Measurements from ENCODE around the gene UROC1.
A peak's percentile ranks its signal among the peaks of the same experiment; 100 is the strongest.

Gene UROC1

DNA sequence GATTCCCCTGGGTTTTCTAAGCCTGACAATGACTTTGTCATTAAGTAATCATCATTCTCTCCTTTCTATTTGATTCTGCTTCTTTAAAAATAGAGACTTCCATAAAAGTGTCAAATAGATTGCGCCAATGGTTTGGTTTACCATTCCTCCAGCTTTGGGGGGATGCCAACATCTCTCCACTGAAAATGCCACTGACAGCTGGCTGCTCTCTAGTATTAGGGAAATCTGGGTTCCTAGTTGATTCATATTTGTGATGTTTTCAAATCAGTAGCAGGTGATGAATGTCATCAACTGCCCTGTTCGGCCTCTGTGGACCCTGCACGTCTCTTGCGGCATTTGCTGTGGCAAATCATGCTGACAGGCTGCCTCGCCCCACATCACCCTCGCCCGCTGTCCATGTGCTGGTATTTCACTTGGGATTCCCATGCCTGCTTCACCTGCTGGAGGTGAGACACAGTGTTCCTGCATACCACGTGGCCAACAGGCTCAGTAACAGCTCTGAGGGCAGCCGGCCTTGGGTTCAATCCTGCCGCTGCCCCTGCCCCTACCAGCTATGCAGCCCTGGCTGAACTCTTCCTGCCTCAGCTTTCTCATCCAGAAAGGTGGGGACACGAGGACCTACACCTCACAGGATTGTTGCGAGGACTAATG, 70.0 kb downstream of the UROC1 start:
- H3K4me1 Mint-ChIP-seq: peaks cover 4% of the 10 kb centered on the region
- peaks cover 4% of the 10 kb centered on the region for H3K36me3 Mint-ChIP-seq
- no peak overlapping the region for H3K27ac Mint-ChIP-seq
- H3K27me3 Mint-ChIP-seq: no peaks in the 10 kb centered on the region
- no peak overlapping the region for H3K4me3 Mint-ChIP-seq
- no peaks in the 10 kb centered on the region for H3K9me3 Mint-ChIP-seq

DNA sequence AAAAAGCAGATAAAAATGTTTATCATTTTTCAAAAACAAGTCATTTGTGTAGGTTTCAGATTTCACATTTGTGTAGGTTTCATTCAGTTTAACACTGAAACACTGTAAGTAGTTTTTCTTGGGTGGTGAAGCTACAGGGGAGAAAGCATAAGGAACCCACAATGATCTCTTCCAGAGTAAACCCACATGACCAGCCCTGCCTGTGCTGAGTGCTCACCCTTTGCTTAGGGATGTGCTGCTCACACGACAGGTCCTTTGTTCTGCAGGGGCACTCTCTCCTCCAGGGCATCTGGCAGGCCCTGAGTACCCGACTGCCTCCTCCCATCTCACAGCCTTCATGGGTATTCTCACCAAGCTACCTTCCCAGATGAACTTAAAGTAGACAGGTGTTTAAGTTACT, 70.8 kb downstream of the UROC1 start:
- no peak overlapping the region for H3K4me3 Mint-ChIP-seq
- H3K36me3 Mint-ChIP-seq: peaks cover 4% of the 10 kb centered on the region
- no peaks in the 10 kb centered on the region for H3K27me3 Mint-ChIP-seq
- H3K9me3 Mint-ChIP-seq: no peaks in the 10 kb centered on the region
- peaks cover 4% of the 10 kb centered on the region for H3K4me1 Mint-ChIP-seq
- H3K27ac Mint-ChIP-seq: no peak overlapping the region

GRCh38 chr3:126446301-126446700, 71.3 kb downstream of the UROC1 start:
- Mint-ChIP-seq H3K9me3 (no peaks in the 10 kb centered on the region), H3K36me3 (no peaks in the 10 kb centered on the region), H3K27me3 (no peaks in the 10 kb centered on the region), H3K4me1 (peaks cover 4% of the 10 kb centered on the region), H3K4me3 (no peak overlapping the region), H3K27ac (no peak overlapping the region)

DNA sequence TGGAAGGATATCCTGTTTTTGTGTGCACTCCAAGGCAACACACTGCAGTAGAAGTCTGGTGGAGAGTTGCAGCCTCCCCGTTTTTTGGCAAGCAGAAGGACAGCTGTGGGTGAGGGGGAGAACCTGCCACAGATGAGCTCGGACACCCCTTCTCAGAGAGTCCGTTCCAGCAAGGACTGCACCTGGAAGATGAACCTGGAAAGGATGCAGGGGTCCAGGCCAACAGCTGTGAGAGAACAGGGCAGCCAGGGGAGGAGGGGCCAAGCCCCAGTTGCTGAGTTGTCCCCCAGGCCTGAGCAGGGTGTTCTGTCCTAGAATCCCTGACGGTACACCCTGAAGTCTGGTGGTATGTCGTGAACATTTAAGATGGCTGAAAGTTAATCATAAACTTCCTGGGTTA, 72.1 kb downstream of the UROC1 start:
- no peaks in the 10 kb centered on the region for H3K36me3 Mint-ChIP-seq
- H3K27ac Mint-ChIP-seq: no peak overlapping the region
- H3K27me3 Mint-ChIP-seq: no peaks in the 10 kb centered on the region
- H3K4me3 Mint-ChIP-seq: no peak overlapping the region
- no peaks in the 10 kb centered on the region for H3K4me1 Mint-ChIP-seq
- H3K9me3 Mint-ChIP-seq: no peaks in the 10 kb centered on the region

- no peaks in the 10 kb centered on the region for H3K9me3 Mint-ChIP-seq
- H3K36me3 Mint-ChIP-seq: no peaks in the 10 kb centered on the region
- H3K4me1 Mint-ChIP-seq: no peaks in the 10 kb centered on the region
- H3K27ac Mint-ChIP-seq: no peak overlapping the region
- no peaks in the 10 kb centered on the region for H3K27me3 Mint-ChIP-seq
- H3K4me3 Mint-ChIP-seq: no peak overlapping the region
Measured at GRCh38 chr3:126442856-126443242, 74.7 kb downstream of the UROC1 start.

DNA sequence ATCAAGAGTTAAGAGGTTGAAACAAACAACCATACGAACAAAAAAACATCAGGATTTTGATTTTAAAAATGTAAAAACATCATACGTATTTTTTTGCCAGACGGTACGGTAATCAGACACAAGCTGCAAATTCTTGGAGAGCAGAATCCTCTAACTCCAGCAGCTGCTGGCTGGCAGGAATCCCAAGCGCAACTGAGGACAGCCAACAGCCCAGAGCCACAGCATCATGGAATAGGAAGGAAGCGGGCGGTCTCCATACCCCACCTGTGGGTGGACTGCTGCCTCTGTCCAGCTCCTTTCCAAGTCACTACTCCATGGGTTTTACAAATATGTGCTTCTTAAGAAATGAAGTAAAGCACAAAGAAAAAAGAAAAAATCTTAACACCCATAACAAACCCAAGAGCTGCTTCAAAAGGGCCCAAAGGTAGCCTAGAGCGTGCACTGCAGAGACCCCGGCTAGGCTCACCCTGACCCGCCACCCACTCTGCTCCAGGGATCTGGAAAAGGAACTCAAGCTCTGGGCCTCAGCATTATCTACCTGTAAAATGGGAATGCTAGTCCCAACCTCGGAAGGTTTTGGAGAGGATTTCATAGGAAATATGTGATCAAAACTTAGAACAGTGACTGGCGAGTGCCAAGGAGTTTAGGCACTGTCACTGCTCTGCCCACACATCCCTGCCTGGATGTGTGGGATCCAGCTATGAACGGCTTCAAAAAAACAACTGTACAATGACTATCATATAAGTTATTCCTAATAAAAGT, 75.3 kb downstream of the UROC1 start:
- H3K27me3 Mint-ChIP-seq: no peaks in the 10 kb centered on the region
- H3K4me1 Mint-ChIP-seq: no peaks in the 10 kb centered on the region
- H3K36me3 Mint-ChIP-seq: peaks cover 5% of the 10 kb centered on the region
- H3K27ac Mint-ChIP-seq: no peak overlapping the region
- no peaks in the 10 kb centered on the region for H3K9me3 Mint-ChIP-seq
- H3K4me3 Mint-ChIP-seq: no peak overlapping the region

DNA sequence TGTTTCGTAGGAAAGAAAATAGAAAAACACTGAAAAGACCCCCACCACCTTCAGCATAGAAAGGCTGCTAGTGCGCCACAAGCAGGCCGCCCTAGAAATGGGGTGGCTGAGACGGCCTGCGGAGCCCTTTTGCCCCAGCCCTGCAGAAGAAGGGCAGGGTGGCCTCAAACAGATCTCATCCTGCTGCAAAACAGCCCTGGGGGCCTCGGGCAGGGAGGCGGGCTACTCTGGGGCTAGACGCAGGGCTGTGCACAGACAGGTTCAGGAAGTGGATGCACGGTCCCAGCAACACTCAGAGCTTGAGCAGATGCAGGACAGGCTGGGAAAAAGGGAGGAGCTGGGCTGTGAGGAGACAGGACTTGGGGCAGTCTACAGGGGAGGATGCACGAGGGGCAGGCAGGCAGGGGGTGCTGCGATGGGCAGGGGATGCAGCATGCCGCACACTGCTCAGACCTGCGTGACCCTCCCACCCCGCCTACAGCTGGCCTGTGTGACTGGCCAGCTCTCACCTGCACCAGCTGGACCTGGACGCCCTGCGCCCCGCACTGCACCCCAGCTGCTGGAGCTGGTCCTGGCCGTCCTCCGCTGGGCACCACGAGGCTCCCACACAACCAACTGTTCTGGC, 76.2 kb downstream of the UROC1 start:
- Mint-ChIP-seq H3K4me3 (no peak overlapping the region), H3K9me3 (no peaks in the 10 kb centered on the region), H3K36me3 (peaks cover 10% of the 10 kb centered on the region), H3K4me1 (no peaks in the 10 kb centered on the region), H3K27me3 (no peaks in the 10 kb centered on the region), H3K27ac (no peak overlapping the region)

- H3K27ac Mint-ChIP-seq: no peak overlapping the region
- H3K27me3 Mint-ChIP-seq: no peaks in the 10 kb centered on the region
- no peaks in the 10 kb centered on the region for H3K4me1 Mint-ChIP-seq
- H3K9me3 Mint-ChIP-seq: no peaks in the 10 kb centered on the region
- peaks cover 10% of the 10 kb centered on the region for H3K36me3 Mint-ChIP-seq
- H3K4me3 Mint-ChIP-seq: no peak overlapping the region
Measured at GRCh38 chr3:126440709-126440995, 76.9 kb downstream of the UROC1 start.

- H3K4me3 Mint-ChIP-seq: no peak overlapping the region
- H3K27me3 Mint-ChIP-seq: no peaks in the 10 kb centered on the region
- H3K36me3 Mint-ChIP-seq: peaks cover 10% of the 10 kb centered on the region
- peak overlapping the region; percentile 62 for H3K27ac Mint-ChIP-seq
- no peaks in the 10 kb centered on the region for H3K9me3 Mint-ChIP-seq
- no peaks in the 10 kb centered on the region for H3K4me1 Mint-ChIP-seq
Measured at GRCh38 chr3:126439968-126440708, 77.4 kb downstream of the UROC1 start.

DNA sequence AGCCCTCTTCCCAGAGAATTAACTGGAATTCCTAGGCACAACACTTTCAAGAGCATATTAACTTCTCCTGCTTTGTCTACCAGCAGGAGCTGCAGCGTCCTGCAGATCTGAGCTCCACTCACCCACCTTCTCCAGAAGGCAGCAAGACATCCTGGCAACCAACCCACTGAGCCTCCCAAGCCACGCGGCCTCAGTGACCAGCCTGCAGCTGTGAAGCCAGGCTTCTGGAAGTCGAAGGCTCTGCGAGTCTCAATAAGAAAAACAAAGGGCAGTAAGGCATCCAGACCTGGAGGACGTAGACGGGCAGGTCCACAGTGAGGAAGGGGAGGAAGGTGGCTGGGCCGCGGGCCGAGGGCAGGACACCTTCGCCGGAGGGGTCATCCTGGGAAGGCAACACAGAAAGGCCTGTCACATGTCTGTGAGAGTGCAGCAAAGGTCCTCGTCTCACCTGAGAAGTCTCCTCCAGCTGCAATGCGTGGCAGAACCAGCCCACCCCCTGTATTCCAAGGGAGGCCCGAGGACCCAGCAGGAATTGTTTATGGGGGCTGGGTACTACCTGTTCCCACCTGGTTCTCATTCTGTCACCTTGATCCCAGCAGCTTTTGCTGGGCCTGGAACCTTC, 78.1 kb downstream of the UROC1 start:
- no peaks in the 10 kb centered on the region for H3K27me3 Mint-ChIP-seq
- H3K9me3 Mint-ChIP-seq: no peaks in the 10 kb centered on the region
- H3K4me1 Mint-ChIP-seq: no peaks in the 10 kb centered on the region
- H3K27ac Mint-ChIP-seq: no peak overlapping the region
- H3K36me3 Mint-ChIP-seq: peaks cover 13% of the 10 kb centered on the region
- H3K4me3 Mint-ChIP-seq: no peak overlapping the region

GRCh38 chr3:126438746-126439145, 78.8 kb downstream of the UROC1 start:
- no peak overlapping the region for H3K4me3 Mint-ChIP-seq
- H3K4me1 Mint-ChIP-seq: no peaks in the 10 kb centered on the region
- H3K27ac Mint-ChIP-seq: no peak overlapping the region
- no peaks in the 10 kb centered on the region for H3K27me3 Mint-ChIP-seq
- peaks cover 14% of the 10 kb centered on the region for H3K36me3 Mint-ChIP-seq
- H3K9me3 Mint-ChIP-seq: no peaks in the 10 kb centered on the region

DNA sequence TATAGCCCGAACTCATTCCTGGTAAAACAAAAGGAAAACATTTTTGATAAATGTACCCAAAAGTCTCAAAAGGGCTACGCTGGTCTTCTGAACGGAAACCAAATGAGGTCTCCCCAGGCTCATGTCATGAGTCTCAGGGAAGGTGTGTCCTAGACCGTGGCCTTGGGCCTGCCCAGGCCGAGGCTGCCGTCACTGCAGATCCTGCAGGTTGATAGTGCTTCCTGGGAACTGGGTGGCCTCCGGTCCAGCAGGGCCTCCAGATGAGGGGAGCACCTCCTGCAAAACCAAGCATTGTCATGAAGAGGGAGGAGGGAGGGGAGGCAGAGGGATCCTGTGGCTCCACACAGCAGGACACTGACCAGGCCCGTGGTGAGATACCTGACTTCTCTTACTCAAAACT, 79.4 kb downstream of the UROC1 start:
- Mint-ChIP-seq H3K9me3 (no peaks in the 10 kb centered on the region), H3K27me3 (no peaks in the 10 kb centered on the region), H3K4me3 (no peak overlapping the region), H3K36me3 (peaks cover 15% of the 10 kb centered on the region), H3K27ac (no peak overlapping the region), H3K4me1 (no peaks in the 10 kb centered on the region)

DNA sequence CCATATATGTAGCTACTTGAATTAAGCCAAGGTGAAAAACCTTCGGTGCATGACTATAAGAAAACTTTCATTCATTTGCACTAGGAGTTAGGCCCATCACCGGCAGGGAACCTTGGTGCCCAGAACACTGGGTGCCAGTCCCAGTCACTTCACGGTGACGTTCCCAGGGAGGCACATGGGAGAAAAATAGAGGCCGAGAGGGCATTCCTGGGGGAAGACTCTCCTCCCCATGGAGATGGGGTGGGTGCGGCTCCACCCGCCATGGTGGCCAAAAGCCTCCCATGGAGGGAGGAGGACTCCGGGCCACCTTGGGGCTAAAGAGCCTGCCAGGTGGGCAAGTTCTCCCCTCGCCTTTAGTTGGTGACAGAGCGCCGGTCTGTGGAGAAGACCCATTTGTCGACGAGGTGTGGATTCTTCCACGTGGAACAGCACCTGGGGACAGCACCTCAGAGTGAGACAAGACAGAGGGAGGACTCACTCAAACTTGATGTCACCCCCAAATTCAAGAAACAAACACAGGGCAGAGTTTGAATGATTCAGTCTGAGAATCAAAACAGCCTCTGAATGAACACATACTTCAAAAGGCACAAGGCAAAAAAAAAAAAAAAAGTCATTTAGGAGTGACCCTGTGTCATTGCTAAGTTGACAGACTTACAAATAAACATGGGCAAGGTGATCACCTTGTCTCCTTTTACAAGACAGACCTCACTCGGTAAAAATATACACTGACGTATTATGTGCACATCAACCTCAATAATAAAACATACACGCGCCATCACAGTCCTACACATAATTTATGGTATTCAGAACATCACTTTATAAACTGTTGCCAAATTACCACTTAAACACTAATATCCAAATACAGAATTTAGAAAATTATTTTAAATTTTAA, 80.5 kb downstream of the UROC1 start:
- Mint-ChIP-seq H3K4me3 (no peak overlapping the region), H3K9me3 (no peaks in the 10 kb centered on the region), H3K27me3 (no peaks in the 10 kb centered on the region), H3K27ac (no peak overlapping the region), H3K36me3 (peaks cover 19% of the 10 kb centered on the region), H3K4me1 (no peaks in the 10 kb centered on the region)

DNA sequence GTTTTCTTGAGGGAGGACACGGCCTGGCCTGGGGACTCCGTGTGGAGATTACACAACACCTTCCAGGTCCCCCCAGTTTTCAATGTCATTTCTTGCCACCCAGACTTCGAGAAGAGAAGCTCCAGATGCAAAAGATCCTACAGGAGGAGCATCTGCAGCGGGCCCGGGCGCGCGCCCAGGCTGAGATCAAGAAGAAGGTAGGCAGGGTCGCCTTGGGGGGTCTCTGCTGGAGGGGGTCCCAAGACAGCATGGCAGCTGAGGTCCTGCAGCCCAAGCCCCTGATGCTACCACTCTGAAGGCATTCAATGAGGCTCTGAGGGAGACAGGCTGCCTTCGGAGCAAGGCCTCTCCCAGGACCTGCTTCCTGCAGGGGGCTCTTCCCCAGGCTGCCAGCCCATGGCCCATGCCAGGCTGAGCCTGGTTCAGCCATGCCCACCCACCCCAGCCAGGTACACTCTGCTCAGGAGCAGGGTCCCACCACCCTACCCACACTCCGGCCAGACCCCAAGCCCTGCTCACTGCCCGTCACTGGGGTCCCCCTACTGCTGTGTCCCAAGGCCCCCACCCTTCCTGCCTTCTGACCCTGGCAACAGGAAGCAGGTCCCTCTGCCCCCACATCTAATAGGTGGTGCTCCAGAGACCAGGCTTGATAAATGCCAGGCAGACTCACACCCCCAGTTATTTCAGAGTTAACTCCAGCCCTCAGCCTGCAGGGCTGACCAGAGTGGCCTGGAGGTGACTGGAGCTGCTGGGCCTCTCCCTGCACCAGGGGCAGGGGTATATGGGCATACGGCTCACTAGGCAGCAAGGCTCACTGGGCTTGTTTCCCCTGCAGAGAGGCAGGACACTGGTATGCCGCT, 81.9 kb downstream of the UROC1 start:
- H3K27me3 Mint-ChIP-seq: no peaks in the 10 kb centered on the region
- H3K27ac Mint-ChIP-seq: no peak overlapping the region
- H3K9me3 Mint-ChIP-seq: no peaks in the 10 kb centered on the region
- H3K4me1 Mint-ChIP-seq: no peaks in the 10 kb centered on the region
- no peak overlapping the region for H3K4me3 Mint-ChIP-seq
- peaks cover 19% of the 10 kb centered on the region for H3K36me3 Mint-ChIP-seq
